ENCODE data around the gene POTEJ.
"Not testable (repeated sequence)": the region's sequence is repeated elsewhere in the genome, so short reads cannot be mapped to it uniquely, and the experiment has no call there.

The POTEJ gene

GRCh38 chr2:130611140-130611539 lies at the start of gene POTEJ:
Gene POTEJ (plus strand): TSS chr2:130611440. CDS start chr2:130611533, 93 bp downstream.
- not testable (repeated sequence) for H3K4me3 ChIP-seq (ENCODE audit: low read depth, low read length)

GRCh38 chr2:130566165-130566564 lies 45.1 kb upstream of the POTEJ start:
- not testable (repeated sequence) for DNase-seq (ENCODE audit: low read depth); H3K4me3 ChIP-seq (ENCODE audit: low read depth, low read length)

More at GRCh38 chr2:130611140-130611539, at the start of gene POTEJ:
- not testable (repeated sequence) for DNase-seq (ENCODE audit: low read depth)

DNA sequence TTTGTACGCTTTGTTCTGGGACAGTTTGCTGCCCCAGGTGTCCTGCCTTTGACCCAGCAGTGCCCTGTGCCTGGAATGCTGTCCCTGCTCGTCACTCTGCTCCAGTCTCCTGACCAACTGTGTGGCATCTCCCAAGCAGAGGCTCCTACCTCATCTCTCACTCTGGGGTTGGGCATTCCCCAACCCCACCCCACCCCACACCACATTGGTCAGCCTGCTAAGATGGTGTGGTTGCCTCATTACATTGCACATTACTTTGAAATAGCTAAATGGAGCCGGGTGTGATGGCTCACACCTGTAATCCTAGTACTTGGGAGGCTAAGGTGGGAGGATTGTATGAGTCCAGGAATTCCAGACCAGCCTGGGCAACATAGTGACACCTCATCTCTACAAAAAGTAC lies 39.3 kb upstream of the POTEJ start:
- DNase-seq (ENCODE audit: low read depth); H3K4me3 ChIP-seq (ENCODE audit: low read depth, low read length): not testable (repeated sequence)

DNA sequence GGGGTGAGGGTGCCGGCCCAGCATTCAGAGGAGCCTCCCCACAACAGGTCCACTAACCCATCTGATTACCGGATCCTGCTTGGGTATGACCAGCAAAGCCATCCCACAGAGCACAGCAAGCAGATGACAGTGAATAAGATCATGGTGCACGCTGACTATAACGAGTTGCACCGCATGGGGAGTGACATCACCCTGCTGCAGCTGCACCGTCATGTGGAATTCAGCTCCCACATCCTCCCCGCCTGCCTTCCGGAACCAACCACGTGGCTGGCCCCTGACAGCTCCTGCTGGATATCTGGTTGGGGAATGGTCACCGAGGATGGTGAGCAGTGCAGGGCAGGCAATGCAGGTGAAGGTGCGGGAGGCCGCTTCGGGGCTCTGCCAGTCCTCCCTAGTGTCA lies 37.0 kb upstream of the POTEJ start:
- H3K4me3 ChIP-seq (ENCODE audit: low read depth, low read length); DNase-seq (ENCODE audit: low read depth): not testable (repeated sequence)

GRCh38 chr2:130576209-130576784 lies 34.9 kb upstream of the POTEJ start:
- H3K4me3 ChIP-seq (ENCODE audit: low read depth, low read length); DNase-seq (ENCODE audit: low read depth): not testable (repeated sequence)

- not testable (repeated sequence) for DNase-seq (ENCODE audit: low read depth); H3K4me3 ChIP-seq (ENCODE audit: low read depth, low read length)
Measured at GRCh38 chr2:130577559-130577958, 33.7 kb upstream of the POTEJ start.

- H3K4me3 ChIP-seq (ENCODE audit: low read depth, low read length); DNase-seq (ENCODE audit: low read depth): not testable (repeated sequence)
Measured at GRCh38 chr2:130579121-130579520, 32.1 kb upstream of the POTEJ start.

DNA sequence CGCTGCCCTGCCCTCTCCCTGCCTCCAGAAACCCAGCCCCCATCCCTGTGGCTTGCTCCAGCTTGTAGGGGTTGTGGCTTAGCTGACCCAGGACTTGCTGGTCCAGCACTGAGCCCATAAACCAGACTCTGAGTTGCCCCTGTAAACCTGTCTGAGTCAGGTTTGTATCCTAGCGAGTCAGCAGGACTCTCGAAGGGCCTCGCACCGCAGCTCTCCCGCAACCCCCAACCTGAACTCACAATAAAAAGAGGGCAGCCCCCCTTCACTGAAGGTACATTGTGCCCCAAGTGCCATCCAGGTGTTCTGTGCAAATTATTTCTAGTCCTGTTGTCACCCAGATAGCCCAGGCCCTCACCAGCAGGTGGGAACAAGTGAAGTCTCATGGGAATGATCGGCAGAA lies 29.7 kb upstream of the POTEJ start:
- DNase-seq (ENCODE audit: low read depth); H3K4me3 ChIP-seq (ENCODE audit: low read depth, low read length): not testable (repeated sequence)

DNA sequence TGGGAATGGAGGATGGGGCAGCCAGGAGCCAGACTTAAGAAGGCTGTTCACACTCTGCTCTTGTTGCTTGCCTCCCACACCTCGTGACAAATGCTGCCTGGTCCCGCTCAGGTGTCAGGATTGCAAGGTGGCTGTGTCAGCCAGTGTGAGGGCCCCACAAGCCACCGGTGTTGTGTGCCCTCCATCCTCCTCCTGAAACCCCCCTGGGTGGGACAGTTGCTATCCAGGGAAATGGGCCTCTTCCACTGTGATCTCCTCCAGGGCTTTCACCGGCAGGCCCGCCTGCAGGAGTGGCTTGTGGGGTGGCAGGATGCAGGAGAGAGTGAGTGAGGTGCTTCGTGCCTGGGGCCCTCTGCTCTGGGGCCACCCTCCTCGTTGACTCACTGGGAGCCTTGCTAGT lies 28.3 kb upstream of the POTEJ start:
- not testable (repeated sequence) for DNase-seq (ENCODE audit: low read depth); H3K4me3 ChIP-seq (ENCODE audit: low read depth, low read length)

DNA sequence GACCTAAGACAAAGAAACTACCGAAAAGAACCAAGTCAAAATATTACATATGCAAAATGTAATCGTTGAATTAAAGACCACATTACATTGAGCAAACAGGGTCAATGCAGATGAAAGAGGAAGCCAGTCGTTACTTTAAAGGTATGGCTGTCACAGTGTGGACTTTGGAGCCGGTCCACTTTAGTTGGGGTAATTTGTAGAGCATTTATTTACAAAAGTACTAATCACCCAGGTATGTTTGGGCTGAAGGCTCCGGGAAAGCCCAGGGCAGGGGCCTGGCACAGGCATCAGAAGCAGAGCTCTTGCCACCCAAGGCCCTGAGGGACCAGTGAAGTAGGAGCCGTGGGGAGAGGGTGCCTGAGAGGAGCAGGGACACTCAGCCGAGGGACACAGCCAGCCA lies 27.7 kb upstream of the POTEJ start:
- H3K4me3 ChIP-seq (ENCODE audit: low read depth, low read length) = not testable (repeated sequence)

DNA sequence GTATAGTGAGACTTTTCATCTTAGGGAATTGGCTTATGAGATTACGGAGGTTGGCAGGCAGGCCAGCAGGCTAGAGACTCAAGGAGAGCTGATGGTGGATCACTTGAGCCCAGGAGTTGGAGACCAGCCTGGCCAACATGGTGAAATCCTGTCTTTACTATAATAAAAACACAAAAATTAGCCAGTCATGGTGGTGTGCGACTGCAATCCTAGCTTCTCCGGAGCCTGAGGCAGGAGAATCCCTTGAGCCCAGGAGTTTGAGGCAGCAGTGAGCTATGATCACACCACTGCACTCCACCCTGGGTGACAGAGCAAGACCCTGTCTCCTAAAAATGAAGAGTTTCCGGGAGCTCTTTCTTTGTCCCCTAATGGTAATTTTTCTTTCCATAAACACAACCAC lies 26.5 kb upstream of the POTEJ start:
- not testable (repeated sequence) for DNase-seq (ENCODE audit: low read depth); H3K4me3 ChIP-seq (ENCODE audit: low read depth, low read length)

More for the DNA sequence above, 27.7 kb upstream of the POTEJ start:
- not testable (repeated sequence) for DNase-seq (ENCODE audit: low read depth)

- DNase-seq (ENCODE audit: low read depth); H3K4me3 ChIP-seq (ENCODE audit: low read depth, low read length): not testable (repeated sequence)
Measured at GRCh38 chr2:130588688-130589458, 22.4 kb upstream of the POTEJ start.

- not testable (repeated sequence) for H3K4me3 ChIP-seq (ENCODE audit: low read depth, low read length)
Measured at GRCh38 chr2:130590170-130590841, 20.9 kb upstream of the POTEJ start.

GRCh38 chr2:130590842-130591359 lies 20.3 kb upstream of the POTEJ start:
- DNase-seq (ENCODE audit: low read depth); H3K4me3 ChIP-seq (ENCODE audit: low read depth, low read length): not testable (repeated sequence)

More at GRCh38 chr2:130590170-130590841, 20.9 kb upstream of the POTEJ start:
- DNase-seq (ENCODE audit: low read depth) = not testable (repeated sequence)

- H3K4me3 ChIP-seq (ENCODE audit: low read depth, low read length); DNase-seq (ENCODE audit: low read depth): not testable (repeated sequence)
Measured at GRCh38 chr2:130592791-130593414, 18.3 kb upstream of the POTEJ start.

DNA sequence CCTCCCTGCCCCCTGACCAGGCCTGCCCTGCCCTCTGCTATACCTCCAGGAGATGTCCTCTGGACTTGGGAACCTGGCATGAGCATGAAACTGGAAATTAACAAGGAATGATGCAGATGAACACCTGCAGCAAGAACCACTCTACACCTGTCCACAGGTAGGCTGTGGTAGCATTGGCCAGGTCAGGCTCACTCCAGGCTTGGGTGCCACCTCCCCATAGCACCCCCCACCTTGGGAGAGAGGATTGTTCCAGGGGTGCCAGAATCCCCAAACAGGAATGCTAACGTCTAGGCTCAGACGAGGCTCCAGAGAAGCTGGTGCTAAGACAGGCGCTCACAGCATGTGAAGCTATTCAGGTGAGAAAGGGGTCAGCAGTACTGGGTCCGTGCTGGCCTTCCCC lies 17.2 kb upstream of the POTEJ start:
- not testable (repeated sequence) for DNase-seq (ENCODE audit: low read depth); H3K4me3 ChIP-seq (ENCODE audit: low read depth, low read length)

- H3K4me3 ChIP-seq (ENCODE audit: low read depth, low read length); DNase-seq (ENCODE audit: low read depth): not testable (repeated sequence)
Measured at GRCh38 chr2:130596757-130597156, 14.5 kb upstream of the POTEJ start.

GRCh38 chr2:130597994-130598393 lies 13.2 kb upstream of the POTEJ start:
- not testable (repeated sequence) for H3K4me3 ChIP-seq (ENCODE audit: low read depth, low read length); DNase-seq (ENCODE audit: low read depth)

DNA sequence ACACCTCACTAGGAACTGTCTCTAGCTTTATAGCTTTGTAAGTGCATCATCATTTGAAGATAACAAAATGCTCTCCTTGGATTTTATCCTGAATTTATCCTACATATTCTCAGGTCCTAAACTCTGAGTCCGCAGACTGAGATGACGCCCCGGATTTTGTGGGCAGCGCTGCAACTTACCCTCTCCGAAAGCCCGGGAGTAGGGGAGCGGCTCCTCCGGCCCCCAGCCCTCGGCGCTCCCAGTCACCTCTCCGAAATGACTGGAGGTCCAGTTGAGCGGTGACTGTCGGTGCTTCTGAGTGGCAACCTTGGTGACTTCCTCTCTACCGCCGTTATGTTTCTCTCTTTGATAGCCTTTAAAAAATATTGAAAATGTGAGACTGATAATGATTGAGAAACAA lies 12.8 kb upstream of the POTEJ start:
- not testable (repeated sequence) for DNase-seq (ENCODE audit: low read depth); H3K4me3 ChIP-seq (ENCODE audit: low read depth, low read length)

Measured in LNCaP clone FGC (cell line).